HCT116 (cell line): ENCODE results near the gene DENND1A. TPM values are rescaled to one million over a fixed set of nuclear protein-coding genes. Genes with fewer than 3 reads are reported as not detected.

Experiments
- ATAC-seq: fragments of 200-7000 bp; cut with Tn5 transposase; 2 replicates; pipeline ENCODE4 v1.9.1; 2020; ENCODE audit warnings: mild to moderate bottlenecking, moderate library complexity
- BruUV-seq: library from RNA; stranded (reverse); fragments of 400-500 nt; replicated peaks from 2 replicates; lab custom pipeline; 2021; lab: Mats Ljungman, UMichigan
- CTCF ChIA-PET: fragments of 300-600 bp; sonication (Branson Sonifier 250); formaldehyde crosslinking; loops from one replicate; lab custom pipeline; 2021; ENCODE audit warnings: antibody characterized with exemption; lab: Charles Lee
- POLR2A ChIA-PET: fragments of 300-600, 350-600 bp; sonication (Branson Sonifier 250); formaldehyde crosslinking; loops from one replicate; lab custom pipeline; 2021; ENCODE audit warnings: antibody characterized with exemption; lab: Charles Lee
- RAD21 ChIA-PET, 2 experiments: fragments of 300-600 bp; sonication (Branson Sonifier 250); formaldehyde crosslinking; loops; one replicate each; lab custom pipeline; 2023; ENCODE audit warnings: low total read pairs in 2 of 2; ENCODE audit not compliant: uncharacterized antibody in 2 of 2, unreplicated experiment in 2 of 2, low non-redundant PET in 1 of 2; lab: Charles Lee
- DNase-seq: peaks from one replicate; pipeline ENCODE4 v3.0.0-alpha.2; 2010; ENCODE audit warnings: low read depth, low spot score
- H2AFZ ChIP-seq: fragments of 200-600 bp; shearing (Covaris generic), sonication (generic); 2 replicates; pipeline ENCODE4 v1.6.1; 2017; ENCODE audit warnings: low read depth, mixed run types, mixed read lengths, antibody characterized with exemption, low read length; ENCODE audit not compliant: poor library complexity, severe bottlenecking
- H3K27ac ChIP-seq: 2 replicates; pipeline ENCODE4 v1.5.1; 2012; ENCODE audit warnings: low read depth, low read length
- H3K27me3 ChIP-seq: fragments of 200-600 bp; sonication (generic); 2 replicates; pipeline ENCODE4 v1.6.1; 2016; ENCODE audit warnings: mixed run types, low read length, mixed read lengths; ENCODE audit not compliant: insufficient read depth
- H3K36me3 ChIP-seq, 2 experiments: fragments of 200-500 bp in 1 of 2; fragments of 200-600 bp in 1 of 2; sonication (Bioruptor generic) in 1 of 2; sonication (generic) in 1 of 2; 2 replicates each; pipeline versions ENCODE4 v1.5.1 to v1.6.1; 2014 to 2016; ENCODE audit warnings: low read length in 2 of 2, inconsistent platforms in 1 of 2, mixed read lengths in 1 of 2, mixed run types in 1 of 2; ENCODE audit not compliant: insufficient read depth in 2 of 2, control insufficient read depth in 1 of 2
- H3K4me1 ChIP-seq, 2 experiments: fragments of 200-600 bp in 1 of 2; sonication (generic) in 1 of 2; 2 replicates each; pipeline versions ENCODE4 v1.5.1 to v1.6.1; 2012 to 2017; ENCODE audit warnings: low read length in 2 of 2, inconsistent platforms in 1 of 2, mild to moderate bottlenecking in 1 of 2, mixed read lengths in 1 of 2, mixed run types in 1 of 2, moderate library complexity in 1 of 2; ENCODE audit not compliant: insufficient read depth in 2 of 2, control insufficient read depth in 1 of 2
- H3K4me2 ChIP-seq: fragments of 200-600 bp; sonication (generic); 2 replicates; pipeline ENCODE4 v1.6.1; 2017; ENCODE audit warnings: mixed run types, low read length, mixed read lengths
- H3K4me3 ChIP-seq, 2 experiments: fragments of 200-600 bp in 1 of 2; sonication (generic) in 1 of 2; replicated peaks in 1 of 2; 2 replicates each; pipeline ENCODE4 v1.5.1; 2011 to 2016; ENCODE audit warnings: low read length in 2 of 2, control low read depth in 1 of 2, low read depth in 1 of 2, mild to moderate bottlenecking in 1 of 2, mixed read lengths in 1 of 2, mixed run types in 1 of 2
- H3K79me2 ChIP-seq: fragments of 200-600 bp; sonication (generic); 2 replicates; pipeline ENCODE4 v1.6.1; 2017; ENCODE audit warnings: mild to moderate bottlenecking, mixed run types, low read length, moderate library complexity, mixed read lengths; ENCODE audit not compliant: insufficient read depth
- H3K9ac ChIP-seq: fragments of 200-600 bp; sonication (generic); 2 replicates; pipeline ENCODE4 v1.6.1; 2016; ENCODE audit warnings: low read length, mixed read lengths
- H3K9me2 ChIP-seq: fragments of 200-600 bp; sonication (generic), shearing (Covaris generic); 2 replicates; pipeline ENCODE4 v1.6.1; 2017; ENCODE audit warnings: mixed run types, mild to moderate bottlenecking, moderate library complexity; ENCODE audit not compliant: insufficient read depth
- H3K9me3 ChIP-seq, 2 experiments: fragments of 200-500 bp in 1 of 2; fragments of 200-600 bp in 1 of 2; sonication (Bioruptor generic) in 1 of 2; sonication (generic) in 1 of 2; 2 replicates each; pipeline ENCODE4 v1.6.1; 2014 to 2017; ENCODE audit warnings: low read length in 2 of 2, mixed read lengths in 2 of 2, inconsistent platforms in 1 of 2, low read depth in 1 of 2, mild to moderate bottlenecking in 1 of 2, mixed run types in 1 of 2, moderate library complexity in 1 of 2; ENCODE audit not compliant: control insufficient read depth in 1 of 2, insufficient read depth in 1 of 2
- H4K20me1 ChIP-seq: fragments of 200-600 bp; sonication (generic), shearing (Covaris generic); 2 replicates; pipeline ENCODE4 v1.6.1; 2017; ENCODE audit warnings: mixed run types, mild to moderate bottlenecking, moderate library complexity; ENCODE audit not compliant: insufficient read depth
- CTCF ChIP-seq, 3 experiments: fragments of 200-600 bp in 1 of 3; sonication (generic) in 1 of 3; IDR thresholded peaks in 2 of 3; conservative IDR thresholded peaks in 1 of 3; 2 replicates each; pipeline ENCODE4 v1.5.1; 2012 to 2017; ENCODE audit warnings: low read depth in 2 of 3, low read length in 2 of 3, antibody characterized with exemption in 1 of 3, borderline replicate concordance in 1 of 3, control low read depth in 1 of 3, mild to moderate bottlenecking in 1 of 3, mixed read lengths in 1 of 3, mixed run types in 1 of 3, moderate library complexity in 1 of 3; ENCODE audit not compliant: insufficient read depth in 1 of 3
- EGR1 ChIP-seq: IDR thresholded peaks from 2 replicates; pipeline ENCODE4 v1.6.1; 2012; ENCODE audit warnings: low read depth
- EZH2 ChIP-seq: fragments of 200-600 bp; sonication (generic); IDR thresholded peaks from 2 replicates; pipeline ENCODE4 v1.6.1; 2017; ENCODE audit warnings: antibody characterized with exemption, mixed run types
- POLR2AphosphoS5 ChIP-seq: IDR thresholded peaks from 2 replicates; pipeline ENCODE4 v1.6.1; 2011; ENCODE audit warnings: mild to moderate bottlenecking, low read depth, low read length, moderate library complexity
- RAD21 ChIP-seq: IDR thresholded peaks from 2 replicates; pipeline ENCODE4 v1.6.1; 2012; ENCODE audit warnings: low read depth, mild to moderate bottlenecking
- SRF ChIP-seq: IDR thresholded peaks from 2 replicates; pipeline ENCODE4 v1.6.1; 2012; ENCODE audit warnings: low read depth
- ZBTB33 ChIP-seq: IDR thresholded peaks from 2 replicates; pipeline ENCODE4 v1.6.1; 2011; ENCODE audit warnings: mild to moderate bottlenecking, low read length, moderate library complexity; ENCODE audit not compliant: insufficient replicate concordance; ENCODE audit errors: extremely low read depth
- ZFX ChIP-seq: fragments of 450-650 bp; IDR thresholded peaks from 2 replicates; pipeline ENCODE4 v1.6.1; 2017
- intact Hi-C: fragments of 100-400 bp; cut with micrococcal nuclease; formaldehyde crosslinking; loops from 2 replicates; pipeline ENCODE4 v1.10.0; 2022
- total RNA-seq: library from RNA; stranded (reverse); gene quantifications from one replicate; pipeline ENCODE4 v1.2.1, GENCODE V29; 2021; ENCODE audit not compliant: unreplicated experiment

DENND1A gene
- total RNA-seq, 1 experiment from 2014 or later: 33.0 TPM

GRCh38 chr9:123724211-123724796 lies 205.6 kb downstream of the DENND1A start:
- intact Hi-C loops: no loop called here
- no peak overlapping the region for H3K9ac ChIP-seq
- no peaks in the 10 kb centered on the region for H3K36me3 ChIP-seq
- peaks cover 0 to 8% of the 10 kb centered on the region in 2 experiments; a peak in 1 of 4 replicates for H3K9me3 ChIP-seq
- H3K9me2 ChIP-seq: no peaks in the 10 kb centered on the region
- H3K27me3 ChIP-seq: no peaks in the 10 kb centered on the region
- no peak for DNase-seq
- ATAC-seq: no peak
- TF ChIP-seq CTCF (IDR thresholded peaks at IDR 0.05 in 2 of 3, conservative IDR thresholded peaks at IDR 0.05 in 1 of 3; ENCODE audit: borderline replicate concordance in 1 of 3, insufficient read depth in 1 of 3, low read depth in 2 of 3, low read length in 2 of 3): 0 out of 6 replicates have a peak, but pooled peaks of 2 of the 3 experiments have one; percentile 8 to 18
- TF ChIP-seq POLR2AphosphoS5: no peak
- peak; percentile 48; the same call in 1 of the 2 replicates for TF ChIP-seq RAD21
- H3K4me3 ChIP-seq: no peak overlapping the region
- no peaks in the 10 kb centered on the region for H3K79me2 ChIP-seq
- no TSS peak for BruUV-seq
- H3K27ac ChIP-seq: no peak overlapping the region
- H3K4me1 ChIP-seq: no peaks in the 10 kb centered on the region
- H3K4me2 ChIP-seq: no peak overlapping the region
- CTCF ChIA-PET: interaction anchor here (1.2 to 1.4 kb wide), 3 partner anchors 12 to 316 kb away, joined by 3 to 11 read pairs (median 5); no protein-coding TSS in a partner anchor
- no peaks in the 10 kb centered on the region for H4K20me1 ChIP-seq
- no peak overlapping the region for H2AFZ ChIP-seq
- POLR2A ChIA-PET: no interaction called here
- RAD21 ChIA-PET: no interaction called here

- H3K36me3 ChIP-seq: no peaks in the 10 kb centered on the region
- ATAC-seq: no peak
- no peak overlapping the region for H3K9ac ChIP-seq
- no peak overlapping the region for H3K4me2 ChIP-seq
- no peak overlapping the region for H3K27ac ChIP-seq
- POLR2A ChIA-PET: no interaction called here
- no peak overlapping the region for H3K4me3 ChIP-seq
- no peak for DNase-seq
- no peak overlapping the region for H2AFZ ChIP-seq
- no peaks in the 10 kb centered on the region for H3K79me2 ChIP-seq
- intact Hi-C loops: no loop called here
- RAD21 ChIA-PET: no interaction called here
- H3K4me1 ChIP-seq: no peaks in the 10 kb centered on the region
- no peaks in the 10 kb centered on the region for H3K9me2 ChIP-seq
- no peaks in the 10 kb centered on the region for H4K20me1 ChIP-seq
- BruUV-seq: no TSS peak
- CTCF ChIA-PET: no interaction called here
- no peak for TF ChIP-seq ZBTB33
- no peak for TF ChIP-seq ZFX
- TF ChIP-seq SRF: no peak
- TF ChIP-seq EZH2: no peak
- no peak for TF ChIP-seq EGR1
- no peaks in the 10 kb centered on the region for H3K27me3 ChIP-seq
- H3K9me3 ChIP-seq: peaks cover 0 to 8% of the 10 kb centered on the region in 2 experiments; a peak in 1 of 4 replicates
These were observed 206.6 kb downstream of the DENND1A start for GRCh38 chr9:123723135-123723875.
